Esophagus (tissue), 2 donors: ENCODE results near the gene NKX1-1. TPM values are rescaled to one million over a fixed set of nuclear protein-coding genes. Genes with fewer than 3 reads are reported as not detected.
"Not testable (repeated sequence)": the region's sequence is repeated elsewhere in the genome, so short reads cannot be mapped to it uniquely, and the experiment has no call there.

Source experiments
- H3K27ac ChIP-seq, 2 donors: one replicate each; pipeline ENCODE4 v1.5.1; 2013; ENCODE audit warnings: low read depth in 2 of 2, mild to moderate bottlenecking in 2 of 2, inconsistent platforms in 1 of 2, low read length in 1 of 2, moderate library complexity in 1 of 2
- H3K27me3 ChIP-seq, 2 donors: one replicate each; pipeline ENCODE4 v1.6.1; 2013; ENCODE audit warnings: low read length in 2 of 2, control low read depth in 1 of 2, mild to moderate bottlenecking in 1 of 2; ENCODE audit not compliant: insufficient read depth in 2 of 2, control insufficient read depth in 1 of 2
- H3K36me3 ChIP-seq, 2 donors: one replicate each; pipeline ENCODE4 v1.6.1; 2013; ENCODE audit warnings: low read length in 1 of 2; ENCODE audit not compliant: control insufficient read depth in 2 of 2, insufficient read depth in 2 of 2
- H3K4me1 ChIP-seq, 2 donors: one replicate each; pipeline ENCODE4 v1.6.1; 2013; ENCODE audit warnings: low read length in 1 of 2; ENCODE audit not compliant: control insufficient read depth in 2 of 2, insufficient read depth in 2 of 2
- H3K4me3 ChIP-seq, 2 donors: one replicate each; pipeline ENCODE4 v1.5.1; 2013; ENCODE audit warnings: low read length in 2 of 2, mild to moderate bottlenecking in 2 of 2, low read depth in 1 of 2, moderate library complexity in 1 of 2
- H3K9me3 ChIP-seq, 2 donors: one replicate each; pipeline ENCODE4 v1.6.1; 2013; ENCODE audit warnings: mild to moderate bottlenecking in 2 of 2, low read depth in 1 of 2, low read length in 1 of 2, moderate library complexity in 1 of 2; ENCODE audit not compliant: control insufficient read depth in 2 of 2, insufficient read depth in 1 of 2
- WGBS, 2 donors: extraction: QIAGEN DNeasy Blood & Tissue Kit; methylation state at CpG; one replicate each; pipeline ENCODE4 v1.1.7; 2013; 5-methylcytosine and 5-hydroxymethylcytosine counted together
- polyA plus RNA-seq, 2 donors: library from polyadenylated mRNA; stranded (reverse); fragments of 200-250 nt; gene quantifications; one replicate each; pipeline ENCODE4 v1.2.3, GENCODE V29; 2013
- donor health status: healthy with polysubstance abuse.
- donor health status: Bipolar disorder and iron deficiency.

Gene NKX1-1
- polyA plus RNA-seq, 2 donors: not detected

DNA sequence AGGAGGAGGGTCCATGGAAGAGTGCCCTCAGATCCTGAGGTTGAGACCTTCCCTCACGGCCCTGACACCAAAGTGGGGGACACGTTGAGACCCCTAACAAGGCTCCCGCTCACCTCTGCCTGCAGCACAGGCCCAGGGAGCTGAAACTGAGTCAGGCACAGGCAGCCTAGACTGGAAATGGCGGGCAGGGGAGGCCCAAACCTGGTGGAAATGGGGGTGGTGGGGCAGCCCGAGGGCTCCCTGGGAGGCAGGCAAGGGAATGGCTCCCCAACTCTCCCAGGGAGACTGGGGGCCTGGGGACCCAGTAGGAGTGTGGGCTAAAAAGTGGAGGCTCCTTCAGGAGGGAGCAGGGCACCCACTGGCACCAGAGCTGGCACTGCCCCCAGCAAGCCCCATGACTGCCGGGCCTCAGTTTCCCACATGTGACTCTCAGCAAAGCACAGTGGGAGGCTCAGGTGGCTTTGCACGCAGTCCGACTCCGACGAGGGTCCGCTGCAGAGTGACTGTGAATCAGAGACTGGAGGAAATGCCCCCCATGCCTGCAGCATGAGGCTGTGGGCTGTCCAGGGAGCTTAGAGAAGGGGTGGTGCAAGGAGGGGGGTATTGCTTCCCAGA is 5.9 kb downstream of the NKX1-1 start:
- peaks cover 3 to 24% of the 10 kb centered on the region in 2 donors for H3K9me3 ChIP-seq
- H3K4me1 ChIP-seq: peaks cover 9 to 16% of the 10 kb centered on the region in 2 donors
- H3K4me3 ChIP-seq: no peak overlapping the region
- 82 to 89% methylated on average over 11 of the region's 11 CpGs for WGBS, 2 donors
- peaks cover 4 to 39% of the 10 kb centered on the region in 2 donors for H3K27me3 ChIP-seq
- H3K27ac ChIP-seq: no peak overlapping the region
- peaks cover 0 to 2% of the 10 kb centered on the region in 2 donors for H3K36me3 ChIP-seq

- H3K27me3 ChIP-seq: peaks cover under 1 to 34% of the 10 kb centered on the region in 2 donors
- peaks cover 0 to 4% of the 10 kb centered on the region in 2 donors for H3K36me3 ChIP-seq
- no peak overlapping the region for H3K27ac ChIP-seq
- peaks cover 9 to 13% of the 10 kb centered on the region in 2 donors for H3K4me1 ChIP-seq
- no peak overlapping the region for H3K4me3 ChIP-seq
- 82 to 86% methylated on average over 15 of the region's 15 CpGs for WGBS, 2 donors
- peaks cover 3 to 26% of the 10 kb centered on the region in 2 donors for H3K9me3 ChIP-seq
Measured at GRCh38 chr4:1399508-1400190, 6.6 kb downstream of the NKX1-1 start.

GRCh38 chr4:1398681-1399507 is 7.3 kb downstream of the NKX1-1 start:
- 89 to 90% methylated on average over 22 of the region's 22 CpGs for WGBS, 2 donors
- Histone ChIP-seq H3K4me1 (peaks cover 8 to 9% of the 10 kb centered on the region in 2 donors), H3K9me3 (peaks cover 3 to 25% of the 10 kb centered on the region in 2 donors), H3K27ac (no peak overlapping the region), H3K36me3 (peaks cover 0 to 6% of the 10 kb centered on the region in 2 donors), H3K27me3 (peaks cover 0 to 27% of the 10 kb centered on the region in 2 donors), H3K4me3 (no peak overlapping the region)

- WGBS, 2 donors: 96 to 99% methylated on average over 10 to 11 of the region's 11 CpGs
- peaks cover 0 to 8% of the 10 kb centered on the region in 2 donors for H3K36me3 ChIP-seq
- H3K4me1 ChIP-seq: no peaks in the 10 kb centered on the region
- peaks cover 0 to 12% of the 10 kb centered on the region in 2 donors for H3K27me3 ChIP-seq
- no peak overlapping the region for H3K27ac ChIP-seq
- H3K9me3 ChIP-seq: peaks cover 3 to 28% of the 10 kb centered on the region in 2 donors
- H3K4me3 ChIP-seq: no peak overlapping the region
Measured at GRCh38 chr4:1396806-1397455, 9.3 kb downstream of the NKX1-1 start.

DNA sequence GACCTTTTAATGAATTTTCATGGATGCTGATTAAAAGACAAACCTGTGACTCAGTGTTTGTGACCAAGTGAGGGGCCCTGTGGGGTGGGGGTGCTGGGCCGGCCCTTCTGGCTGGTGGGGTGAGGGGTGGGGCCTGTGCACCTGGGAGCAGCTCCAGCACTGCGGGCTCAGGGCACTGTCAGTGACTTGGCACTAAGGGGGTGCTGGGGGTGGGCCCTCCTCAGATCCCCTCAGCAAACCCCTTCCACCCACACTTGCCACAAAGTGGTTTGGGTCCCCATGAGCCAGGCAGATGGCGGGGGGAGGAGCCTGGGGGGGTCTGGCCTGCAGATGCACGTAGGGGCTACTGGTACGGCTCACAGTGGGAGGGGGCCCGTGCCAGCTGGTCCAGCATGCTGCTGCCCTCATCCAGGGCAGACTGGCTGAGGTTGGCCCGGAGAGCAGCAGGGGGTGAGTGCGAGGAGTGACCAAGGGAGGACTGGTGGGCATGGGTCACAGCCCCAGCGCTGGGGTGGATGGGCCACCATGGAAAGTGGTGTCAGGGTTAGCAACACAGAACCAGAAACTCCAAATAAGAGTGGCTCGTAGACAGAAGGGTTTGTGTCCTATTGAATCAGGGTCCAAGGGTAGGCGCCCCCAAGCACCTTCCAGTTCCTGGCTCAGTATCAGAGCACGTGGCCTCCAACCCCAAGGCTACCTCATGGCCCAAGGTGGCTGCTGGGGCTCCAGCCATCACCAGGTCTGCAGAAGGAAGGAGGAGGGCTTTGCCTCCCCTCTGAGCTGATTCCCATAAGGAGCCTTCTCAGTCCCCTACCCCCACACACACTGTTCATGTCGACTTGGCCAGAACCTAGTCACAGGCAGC is 10.1 kb downstream of the NKX1-1 start:
- H3K4me3 ChIP-seq: no peak overlapping the region
- no peak overlapping the region for H3K27ac ChIP-seq
- H3K36me3 ChIP-seq: peaks cover 0 to 8% of the 10 kb centered on the region in 2 donors
- WGBS, 2 donors: 88 to 93% methylated on average over 12 to 13 of the region's 13 CpGs
- peaks cover 0 to 6% of the 10 kb centered on the region in 2 donors for H3K27me3 ChIP-seq
- no peaks in the 10 kb centered on the region for H3K4me1 ChIP-seq
- H3K9me3 ChIP-seq: peaks cover 3 to 28% of the 10 kb centered on the region in 2 donors

- WGBS, 2 donors: 97 to 98% methylated on average over 26 of the region's 26 CpGs
- not testable (repeated sequence) for H3K27ac ChIP-seq, H3K27me3 ChIP-seq, H3K4me1 ChIP-seq, H3K4me3 ChIP-seq
- peaks cover 3 to 28% of the 10 kb centered on the region in 2 donors for H3K9me3 ChIP-seq
- H3K36me3 ChIP-seq: peaks cover 0 to 11% of the 10 kb centered on the region in 2 donors
Measured at GRCh38 chr4:1395389-1395820, 10.8 kb downstream of the NKX1-1 start.

DNA sequence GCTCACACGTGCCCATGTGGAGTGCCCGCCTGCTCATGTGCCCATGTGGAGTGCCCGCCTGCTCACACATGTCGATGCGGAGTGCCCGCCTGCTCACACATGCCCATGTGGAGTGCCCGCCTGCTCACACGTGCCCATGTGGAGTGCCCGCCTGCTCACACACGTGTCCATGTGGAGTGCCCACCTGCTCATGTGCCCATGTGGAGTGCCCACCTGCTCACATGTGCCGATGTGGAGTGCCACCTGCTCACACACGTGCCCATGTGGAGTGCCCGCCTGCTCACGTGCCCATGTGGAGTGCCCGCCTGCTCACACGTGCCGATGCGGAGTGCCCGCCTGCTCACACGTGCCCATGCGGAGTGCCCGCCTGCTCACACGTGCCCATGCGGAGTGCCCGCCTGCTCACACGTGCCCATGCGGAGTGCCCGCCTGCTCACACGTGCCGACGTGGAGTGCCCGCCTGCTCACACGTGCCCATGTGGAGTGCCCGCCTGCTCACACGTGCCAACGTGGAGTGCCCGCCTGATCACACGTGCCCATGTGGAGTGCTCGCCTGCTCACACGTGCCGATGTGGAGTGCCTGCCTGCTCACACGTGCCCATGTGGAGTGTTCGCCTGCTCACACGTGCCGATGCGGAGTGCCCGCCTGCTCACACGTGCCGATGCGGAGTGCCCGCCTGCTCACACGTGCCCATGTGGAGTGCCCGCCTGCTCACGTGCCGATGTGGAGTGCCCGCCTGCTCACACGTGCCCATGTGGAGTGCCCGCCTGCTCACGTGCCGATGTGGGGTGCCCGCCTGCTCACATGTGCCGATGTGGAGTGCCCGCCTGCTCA is 11.5 kb downstream of the NKX1-1 start:
- WGBS, 2 donors: 95% methylated on average over 48 to 63 of the region's 63 CpGs
- not testable (repeated sequence) for H3K4me3 ChIP-seq, H3K27me3 ChIP-seq, H3K27ac ChIP-seq, H3K4me1 ChIP-seq
- Histone ChIP-seq H3K36me3 (peaks cover 0 to 11% of the 10 kb centered on the region in 2 donors), H3K9me3 (peaks cover 3 to 28% of the 10 kb centered on the region in 2 donors)

- Histone ChIP-seq H3K4me1 (no peaks in the 10 kb centered on the region), H3K9me3 (peaks cover 3 to 26% of the 10 kb centered on the region in 2 donors), H3K27me3 (no peaks in the 10 kb centered on the region), H3K4me3 (no peak overlapping the region), H3K27ac (no peak overlapping the region), H3K36me3 (peaks cover 0 to 15% of the 10 kb centered on the region in 2 donors)
- 97 to 98% methylated on average over 10 of the region's 10 CpGs for WGBS, 2 donors
Measured at GRCh38 chr4:1393866-1394265, 12.4 kb downstream of the NKX1-1 start.
